Prostate gland (tissue), 2 donors: ENCODE data around the gene CUX1.

Experiments used
- POLR2A ChIP-seq: fragments of 450-650 bp; IDR thresholded peaks from one replicate; pipeline ENCODE4 v1.6.1; 2016; ENCODE audit warnings: antibody characterized with exemption, mild to moderate bottlenecking
- TF ChIP-seq, protein P1 (sequence below), 4 experiments: fragments of 200-600 bp in 2 of 4; fragments of 450-650 bp in 2 of 4; sonication (generic) in 2 of 4; IDR thresholded peaks; 1 replicate in 3 of 4; 2 replicates in 1 of 4; pipeline ENCODE4 v1.5.1; 2016 to 2019; ENCODE audit warnings: antibody characterized with exemption in 4 of 4, mild to moderate bottlenecking in 2 of 4, moderate library complexity in 2 of 4

DNA sequence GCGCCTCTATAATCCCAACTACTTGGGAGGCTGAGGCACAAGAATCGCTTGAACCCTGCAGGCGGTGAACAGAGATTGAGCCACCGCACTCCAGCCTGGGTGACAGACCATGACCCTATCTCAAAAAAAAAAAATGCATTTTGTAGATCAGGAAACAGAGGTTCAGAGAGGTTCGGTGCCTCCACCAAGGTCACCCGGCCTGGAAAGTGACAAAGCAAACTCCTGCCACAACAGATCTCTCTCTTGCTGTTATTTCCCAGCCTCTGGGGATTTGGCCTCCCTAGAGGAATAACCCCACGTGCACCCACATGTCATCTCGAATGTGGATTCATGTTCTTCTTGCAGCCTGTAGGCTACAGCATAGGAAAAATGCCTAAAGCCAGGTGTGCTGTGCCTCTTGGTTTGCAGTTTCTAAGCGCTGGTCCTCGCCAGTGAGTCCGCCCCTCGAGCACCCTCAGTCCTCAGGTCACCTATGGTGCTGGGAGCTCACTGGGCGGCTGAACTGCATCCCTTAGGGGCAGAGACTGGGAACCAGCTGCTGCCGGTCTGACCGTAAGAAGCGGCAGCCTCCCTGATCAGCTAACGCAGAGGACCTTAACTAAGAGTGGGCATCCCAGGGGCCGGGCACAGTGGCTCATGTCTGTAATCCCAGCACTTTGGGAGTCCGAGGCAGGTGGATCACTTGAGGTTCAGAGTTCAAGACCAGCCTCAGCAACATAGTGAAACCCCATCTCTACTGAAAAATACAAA lies 417.6 kb downstream of the CUX1 start:
- TF ChIP-seq, protein P1, sequence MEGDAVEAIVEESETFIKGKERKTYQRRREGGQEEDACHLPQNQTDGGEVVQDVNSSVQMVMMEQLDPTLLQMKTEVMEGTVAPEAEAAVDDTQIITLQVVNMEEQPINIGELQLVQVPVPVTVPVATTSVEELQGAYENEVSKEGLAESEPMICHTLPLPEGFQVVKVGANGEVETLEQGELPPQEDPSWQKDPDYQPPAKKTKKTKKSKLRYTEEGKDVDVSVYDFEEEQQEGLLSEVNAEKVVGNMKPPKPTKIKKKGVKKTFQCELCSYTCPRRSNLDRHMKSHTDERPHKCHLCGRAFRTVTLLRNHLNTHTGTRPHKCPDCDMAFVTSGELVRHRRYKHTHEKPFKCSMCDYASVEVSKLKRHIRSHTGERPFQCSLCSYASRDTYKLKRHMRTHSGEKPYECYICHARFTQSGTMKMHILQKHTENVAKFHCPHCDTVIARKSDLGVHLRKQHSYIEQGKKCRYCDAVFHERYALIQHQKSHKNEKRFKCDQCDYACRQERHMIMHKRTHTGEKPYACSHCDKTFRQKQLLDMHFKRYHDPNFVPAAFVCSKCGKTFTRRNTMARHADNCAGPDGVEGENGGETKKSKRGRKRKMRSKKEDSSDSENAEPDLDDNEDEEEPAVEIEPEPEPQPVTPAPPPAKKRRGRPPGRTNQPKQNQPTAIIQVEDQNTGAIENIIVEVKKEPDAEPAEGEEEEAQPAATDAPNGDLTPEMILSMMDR (IDR thresholded peaks at IDR 0.05), result no peak
- no peak for TF ChIP-seq POLR2A
